Measurements from ENCODE around the gene EFNA4.

The EFNA4 gene

GRCh38 chr1:155106862-155107261 lies 43.3 kb downstream of the EFNA4 start:
- DNase-seq (ENCODE audit: low read depth) = no peak
- no peak for TF ChIP-seq CTCF (IDR thresholded peaks at IDR 0.05; ENCODE audit: low read depth, low read length, missing control alignments)
- H3K4me3 ChIP-seq (ENCODE audit: low read depth, low read length) = no peak overlapping the region
- in situ Hi-C loops (cut with HindIII; ENCODE audit: low sequenced_read_pairs) = no loop called here

GRCh38 chr1:155107309-155108264 lies 44.0 kb downstream of the EFNA4 start:
- H3K4me3 ChIP-seq (ENCODE audit: low read depth, low read length) = no peak overlapping the region
- no peak for DNase-seq (ENCODE audit: low read depth)
- TF ChIP-seq CTCF (IDR thresholded peaks at IDR 0.05; ENCODE audit: low read depth, low read length, missing control alignments) = no peak
- in situ Hi-C loops (cut with HindIII; ENCODE audit: low sequenced_read_pairs) = no loop called here

- in situ Hi-C loops (cut with HindIII; ENCODE audit: low sequenced_read_pairs) = no loop called here
- DNase-seq (ENCODE audit: low read depth) = no peak
- no peak overlapping the region for H3K4me3 ChIP-seq (ENCODE audit: low read depth, low read length)
- TF ChIP-seq CTCF (IDR thresholded peaks at IDR 0.05; ENCODE audit: low read depth, low read length, missing control alignments) = no peak
These were observed 44.8 kb downstream of the EFNA4 start for GRCh38 chr1:155108296-155108695.

- in situ Hi-C loops (cut with HindIII; ENCODE audit: low sequenced_read_pairs) = loop anchor here (5.0 kb wide), 1 partner anchor 57 kb away; no protein-coding TSS in a partner anchor
- H3K4me3 ChIP-seq (ENCODE audit: low read depth, low read length) = no peak overlapping the region
- no peak for DNase-seq (ENCODE audit: low read depth)
- no peak for TF ChIP-seq CTCF (IDR thresholded peaks at IDR 0.05; ENCODE audit: low read depth, low read length, missing control alignments)
These were observed 46.8 kb downstream of the EFNA4 start for GRCh38 chr1:155110381-155110780.

GRCh38 chr1:155110826-155111225 lies 47.3 kb downstream of the EFNA4 start:
- H3K4me3 ChIP-seq (ENCODE audit: low read depth, low read length) = no peak overlapping the region
- in situ Hi-C loops (cut with HindIII; ENCODE audit: low sequenced_read_pairs) = loop anchor here (5.0 kb wide), 1 partner anchor 56 kb away; no protein-coding TSS in a partner anchor
- DNase-seq (ENCODE audit: low read depth) = no peak
- no peak for TF ChIP-seq CTCF (IDR thresholded peaks at IDR 0.05; ENCODE audit: low read depth, low read length, missing control alignments)

- no peak for DNase-seq (ENCODE audit: low read depth)
- TF ChIP-seq CTCF (IDR thresholded peaks at IDR 0.05; ENCODE audit: low read depth, low read length, missing control alignments) = no peak
- in situ Hi-C loops (cut with HindIII; ENCODE audit: low sequenced_read_pairs) = loop anchor here (5.0 kb wide), 1 partner anchor 54 kb away; no protein-coding TSS in a partner anchor
- no peak overlapping the region for H3K4me3 ChIP-seq (ENCODE audit: low read depth, low read length)
These were observed 50.0 kb downstream of the EFNA4 start for GRCh38 chr1:155113450-155113980.

Data from astrocyte of the cerebellum (primary cell).